ENCODE data around the gene LIG1.

- TF ChIP-seq, protein P1, sequence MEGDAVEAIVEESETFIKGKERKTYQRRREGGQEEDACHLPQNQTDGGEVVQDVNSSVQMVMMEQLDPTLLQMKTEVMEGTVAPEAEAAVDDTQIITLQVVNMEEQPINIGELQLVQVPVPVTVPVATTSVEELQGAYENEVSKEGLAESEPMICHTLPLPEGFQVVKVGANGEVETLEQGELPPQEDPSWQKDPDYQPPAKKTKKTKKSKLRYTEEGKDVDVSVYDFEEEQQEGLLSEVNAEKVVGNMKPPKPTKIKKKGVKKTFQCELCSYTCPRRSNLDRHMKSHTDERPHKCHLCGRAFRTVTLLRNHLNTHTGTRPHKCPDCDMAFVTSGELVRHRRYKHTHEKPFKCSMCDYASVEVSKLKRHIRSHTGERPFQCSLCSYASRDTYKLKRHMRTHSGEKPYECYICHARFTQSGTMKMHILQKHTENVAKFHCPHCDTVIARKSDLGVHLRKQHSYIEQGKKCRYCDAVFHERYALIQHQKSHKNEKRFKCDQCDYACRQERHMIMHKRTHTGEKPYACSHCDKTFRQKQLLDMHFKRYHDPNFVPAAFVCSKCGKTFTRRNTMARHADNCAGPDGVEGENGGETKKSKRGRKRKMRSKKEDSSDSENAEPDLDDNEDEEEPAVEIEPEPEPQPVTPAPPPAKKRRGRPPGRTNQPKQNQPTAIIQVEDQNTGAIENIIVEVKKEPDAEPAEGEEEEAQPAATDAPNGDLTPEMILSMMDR (IDR thresholded peaks at IDR 0.05; ENCODE audit: poor library complexity), result no peak
- no peak for TF ChIP-seq EZH2phosphoT487 (IDR thresholded peaks at IDR 0.05; ENCODE audit: low read depth, severe bottlenecking, unreplicated experiment)
Measured at GRCh38 chr19:48094129-48094854, 75.9 kb downstream of the LIG1 start.

Data from hepatocyte (in vitro differentiated cells).